DND-41 (cell line): ENCODE data around the gene PLEKHS1.
"Not testable (repeated sequence)": the region's sequence is repeated elsewhere in the genome, so short reads cannot be mapped to it uniquely, and the experiment has no call there.

Experiments used
- ATAC-seq: fragments of 200-7000 bp; cut with Tn5 transposase; 3 replicates; pipeline ENCODE4 v1.9.1; 2021; ENCODE audit warnings: low read depth; ENCODE audit not compliant: insufficient read depth
- DNase-seq: peaks from one replicate; pipeline ENCODE4 v3.0.0-alpha.2; 2020
- H2AFZ ChIP-seq: 2 replicates; pipeline ENCODE4 v1.6.0; 2012; ENCODE audit warnings: low read depth, low read length
- H3K27ac ChIP-seq: 2 replicates; pipeline ENCODE4 v1.5.1; 2012; ENCODE audit warnings: low read length, inconsistent platforms
- H3K27me3 ChIP-seq: fragments of 200-600 bp; sonication (generic); 2 replicates; pipeline ENCODE4 v1.6.0; 2012; ENCODE audit warnings: low read length, mild to moderate bottlenecking, inconsistent platforms; ENCODE audit not compliant: insufficient read depth, poor library complexity
- H3K36me3 ChIP-seq: 2 replicates; pipeline ENCODE4 v1.5.1; 2012; ENCODE audit warnings: low read length, inconsistent platforms; ENCODE audit not compliant: insufficient read depth
- H3K4me1 ChIP-seq: 2 replicates; pipeline ENCODE4 v1.5.1; 2012; ENCODE audit warnings: mild to moderate bottlenecking, low read length; ENCODE audit not compliant: insufficient read depth
- H3K4me2 ChIP-seq: 2 replicates; pipeline ENCODE4 v1.6.0; 2012; ENCODE audit warnings: mild to moderate bottlenecking, moderate library complexity, low read length, inconsistent platforms; ENCODE audit not compliant: insufficient read depth
- H3K4me3 ChIP-seq, 2 experiments: fragments of 200-600 bp in 1 of 2; shearing (Covaris generic) in 1 of 2; 2 replicates each; pipeline ENCODE4 v1.5.1; 2012 to 2016; ENCODE audit warnings: inconsistent platforms in 2 of 2, low read length in 2 of 2, mild to moderate bottlenecking in 2 of 2, low read depth in 1 of 2, moderate library complexity in 1 of 2
- H3K79me2 ChIP-seq: 2 replicates; pipeline ENCODE4 v1.6.0; 2012; ENCODE audit warnings: low read length, inconsistent platforms; ENCODE audit not compliant: insufficient read depth
- H3K9ac ChIP-seq: 2 replicates; pipeline ENCODE4 v1.6.0; 2012; ENCODE audit warnings: low read depth, mild to moderate bottlenecking, inconsistent platforms, low read length, moderate library complexity
- H3K9me3 ChIP-seq: 2 replicates; pipeline ENCODE4 v1.5.1; 2012; ENCODE audit warnings: low read length, moderate library complexity, mild to moderate bottlenecking, inconsistent platforms; ENCODE audit not compliant: insufficient read depth, severe bottlenecking
- H4K20me1 ChIP-seq: 2 replicates; pipeline ENCODE4 v1.6.0; 2012; ENCODE audit warnings: low read length; ENCODE audit not compliant: insufficient read depth
- EZH2 ChIP-seq: IDR thresholded peaks from 3 replicates; pipeline ENCODE4 v1.6.1; 2012; ENCODE audit warnings: borderline replicate concordance, low read depth, mild to moderate bottlenecking, moderate library complexity, low read length, inconsistent platforms; ENCODE audit not compliant: severe bottlenecking
- TF ChIP-seq, protein P1 (sequence below): IDR thresholded peaks from 2 replicates; pipeline ENCODE4 v1.5.1; 2012; ENCODE audit warnings: borderline replicate concordance, low read length, moderate library complexity, mild to moderate bottlenecking; ENCODE audit not compliant: poor library complexity, severe bottlenecking; ENCODE audit errors: extremely low read depth

PLEKHS1 gene

DNA sequence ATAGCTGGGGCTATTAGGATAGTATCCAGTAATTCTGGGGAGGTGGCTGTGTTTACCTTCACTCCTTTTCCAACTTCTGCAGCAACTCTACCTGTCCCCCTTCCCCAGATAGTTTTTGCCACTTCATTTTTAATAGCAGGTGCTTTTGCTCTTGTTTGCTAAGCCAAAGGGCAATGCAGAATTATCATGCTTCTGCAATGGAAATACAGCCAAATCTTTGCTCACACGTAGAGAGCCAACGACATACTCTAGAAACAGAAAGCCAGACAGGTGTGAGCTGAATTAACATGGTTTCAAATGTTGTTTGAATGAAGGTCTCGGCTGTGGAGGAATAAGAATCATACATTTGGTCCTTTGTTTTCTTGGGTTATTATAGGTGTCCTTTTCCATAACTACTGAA is 14.4 kb downstream of the PLEKHS1 start:
- H3K27ac ChIP-seq, result no peak overlapping the region

GRCh38 chr10:113767222-113767621 is 15.7 kb downstream of the PLEKHS1 start:
- TF ChIP-seq, protein P1, sequence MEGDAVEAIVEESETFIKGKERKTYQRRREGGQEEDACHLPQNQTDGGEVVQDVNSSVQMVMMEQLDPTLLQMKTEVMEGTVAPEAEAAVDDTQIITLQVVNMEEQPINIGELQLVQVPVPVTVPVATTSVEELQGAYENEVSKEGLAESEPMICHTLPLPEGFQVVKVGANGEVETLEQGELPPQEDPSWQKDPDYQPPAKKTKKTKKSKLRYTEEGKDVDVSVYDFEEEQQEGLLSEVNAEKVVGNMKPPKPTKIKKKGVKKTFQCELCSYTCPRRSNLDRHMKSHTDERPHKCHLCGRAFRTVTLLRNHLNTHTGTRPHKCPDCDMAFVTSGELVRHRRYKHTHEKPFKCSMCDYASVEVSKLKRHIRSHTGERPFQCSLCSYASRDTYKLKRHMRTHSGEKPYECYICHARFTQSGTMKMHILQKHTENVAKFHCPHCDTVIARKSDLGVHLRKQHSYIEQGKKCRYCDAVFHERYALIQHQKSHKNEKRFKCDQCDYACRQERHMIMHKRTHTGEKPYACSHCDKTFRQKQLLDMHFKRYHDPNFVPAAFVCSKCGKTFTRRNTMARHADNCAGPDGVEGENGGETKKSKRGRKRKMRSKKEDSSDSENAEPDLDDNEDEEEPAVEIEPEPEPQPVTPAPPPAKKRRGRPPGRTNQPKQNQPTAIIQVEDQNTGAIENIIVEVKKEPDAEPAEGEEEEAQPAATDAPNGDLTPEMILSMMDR, result no peak
- TF ChIP-seq EZH2, result no peak
- H3K27ac ChIP-seq, result no peak overlapping the region
- no peak overlapping the region for H2AFZ ChIP-seq
- no peaks in the 10 kb centered on the region for H3K79me2 ChIP-seq
- no peak overlapping the region for H3K4me3 ChIP-seq
- H3K27me3 ChIP-seq, result peaks cover 18% of the 10 kb centered on the region
- ATAC-seq (no peak), DNase-seq (no peak)
- no peaks in the 10 kb centered on the region for H3K36me3 ChIP-seq
- H3K9ac ChIP-seq, result no peak overlapping the region
- peaks cover 4% of the 10 kb centered on the region for H3K9me3 ChIP-seq
- no peaks in the 10 kb centered on the region for H3K4me1 ChIP-seq
- H3K4me2 ChIP-seq, result no peak overlapping the region
- H4K20me1 ChIP-seq, result no peaks in the 10 kb centered on the region

More for the DNA sequence above, 14.4 kb downstream of the PLEKHS1 start:
- DNase-seq (no peak), ATAC-seq (no peak)
- Histone ChIP-seq H3K4me3 (no peak overlapping the region), H3K79me2 (no peaks in the 10 kb centered on the region), H3K27me3 (peaks cover 18% of the 10 kb centered on the region), H3K4me2 (no peak overlapping the region), H4K20me1 (no peaks in the 10 kb centered on the region), H3K9ac (no peak overlapping the region), H3K9me3 (peaks cover 4% of the 10 kb centered on the region), H2AFZ (no peak overlapping the region), H3K4me1 (no peaks in the 10 kb centered on the region), H3K36me3 (no peaks in the 10 kb centered on the region)
- no peak for TF ChIP-seq EZH2
- TF ChIP-seq, protein P1, result no peak

- Histone ChIP-seq H3K4me1 (no peaks in the 10 kb centered on the region), H3K9me3 (no peaks in the 10 kb centered on the region), H3K36me3 (no peaks in the 10 kb centered on the region), H3K79me2 (no peaks in the 10 kb centered on the region), H3K9ac (no peak overlapping the region), H2AFZ (no peak overlapping the region), H3K4me3 (no peak overlapping the region), H4K20me1 (no peaks in the 10 kb centered on the region), H3K4me2 (no peak overlapping the region), H3K27me3 (peaks cover 20% of the 10 kb centered on the region), H3K27ac (no peak overlapping the region)
- DNase-seq (no peak), ATAC-seq (no peak)
- TF ChIP-seq, protein P1, result no peak
- TF ChIP-seq EZH2, result no peak
These were observed 18.9 kb downstream of the PLEKHS1 start for GRCh38 chr10:113770346-113770745.

DNA sequence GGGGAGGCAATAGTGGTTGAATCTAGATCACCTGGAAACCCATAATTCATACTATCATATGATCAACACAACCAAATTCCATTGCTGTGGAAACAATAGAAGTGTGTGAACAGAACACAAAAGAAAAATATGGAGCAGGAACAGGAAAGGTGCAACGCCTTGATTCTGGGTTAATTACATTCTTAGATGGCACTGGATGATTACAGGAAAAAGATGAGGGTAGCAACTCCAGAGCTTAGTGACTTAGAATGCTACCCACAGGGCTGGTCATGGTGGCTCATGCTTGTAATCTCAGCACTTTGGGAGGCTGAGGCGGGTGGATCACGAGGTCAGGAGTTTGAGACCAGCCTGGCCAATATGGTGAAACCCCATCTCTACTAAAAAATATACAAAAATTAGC is 19.6 kb downstream of the PLEKHS1 start:
- not testable (repeated sequence) for H3K9me3 ChIP-seq, H4K20me1 ChIP-seq, H3K79me2 ChIP-seq, H3K36me3 ChIP-seq, ATAC-seq, H3K27ac ChIP-seq, H3K4me1 ChIP-seq, H2AFZ ChIP-seq, DNase-seq, H3K4me2 ChIP-seq, H3K4me3 ChIP-seq, H3K9ac ChIP-seq
- H3K27me3 ChIP-seq, result peaks cover 23% of the 10 kb centered on the region
